NCI-H524 treated with DMSO at 0.1 percent for 48 hours (cell line): ENCODE measurements around the gene AOPEP.
"Not testable (repeated sequence)": the region's sequence is repeated elsewhere in the genome, so short reads cannot be mapped to it uniquely, and the experiment has no call there.

Experiments used
- DNase-seq: peaks from one replicate; lab custom pipeline; 2025; lab: John Stamatoyannopoulos, UW

The AOPEP gene

DNA sequence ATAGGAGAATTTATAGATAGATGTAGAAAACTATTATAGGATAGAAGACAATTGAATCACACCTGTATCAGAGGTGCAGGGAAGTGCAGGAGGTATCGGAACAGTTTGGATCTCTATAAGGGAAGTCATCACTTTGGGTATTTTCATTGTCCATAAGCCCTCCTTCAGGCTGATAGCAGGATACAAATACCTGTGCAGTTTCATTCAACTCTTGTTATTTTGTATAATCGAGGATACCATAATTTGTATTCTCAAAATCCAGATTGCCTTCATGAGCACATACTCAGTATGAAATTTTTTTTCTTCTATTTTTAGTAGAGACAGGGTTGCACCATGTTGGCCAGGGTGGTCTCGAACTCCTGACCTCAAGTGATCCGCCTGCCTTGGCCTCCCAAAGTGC, 289.1 kb downstream of the AOPEP start:
- no peak for DNase-seq

DNA sequence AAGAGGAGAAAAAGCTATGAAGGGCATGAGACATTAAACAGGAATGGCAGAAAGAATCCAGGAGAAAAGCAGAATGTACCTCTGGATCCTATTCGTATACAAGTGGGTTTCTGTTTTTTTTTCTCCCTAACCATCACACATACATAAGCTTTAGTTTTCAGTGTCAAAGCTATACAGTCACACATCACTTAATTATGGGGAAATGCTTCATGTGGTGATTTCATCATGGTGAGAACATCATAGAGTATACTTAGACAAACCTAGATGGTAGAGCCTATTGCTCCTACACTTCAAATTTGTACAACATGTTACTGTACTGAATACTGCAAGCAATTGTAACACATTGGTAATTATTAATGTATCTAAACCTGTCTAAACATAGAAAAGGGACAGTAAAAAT, 290.6 kb downstream of the AOPEP start:
- no peak for DNase-seq

DNA sequence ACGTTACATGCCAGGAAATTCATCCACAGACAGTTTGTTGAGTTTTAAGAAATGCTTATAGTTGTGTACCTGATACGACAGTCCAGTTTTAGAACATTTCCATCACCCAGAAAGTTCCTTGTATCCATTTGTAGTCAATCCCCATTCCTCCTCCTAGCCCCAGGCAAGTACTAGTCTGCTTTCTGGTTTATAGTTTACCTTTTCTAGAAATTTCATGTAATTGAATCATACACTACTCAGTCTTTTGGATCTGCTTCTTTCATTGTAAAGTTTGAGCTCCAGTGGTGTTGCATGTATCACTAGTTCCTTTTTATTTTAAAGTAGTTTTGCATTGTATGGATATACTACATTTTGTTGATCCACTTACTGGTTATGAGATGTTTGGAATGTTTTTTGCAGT, 291.2 kb downstream of the AOPEP start:
- no peak for DNase-seq

DNA sequence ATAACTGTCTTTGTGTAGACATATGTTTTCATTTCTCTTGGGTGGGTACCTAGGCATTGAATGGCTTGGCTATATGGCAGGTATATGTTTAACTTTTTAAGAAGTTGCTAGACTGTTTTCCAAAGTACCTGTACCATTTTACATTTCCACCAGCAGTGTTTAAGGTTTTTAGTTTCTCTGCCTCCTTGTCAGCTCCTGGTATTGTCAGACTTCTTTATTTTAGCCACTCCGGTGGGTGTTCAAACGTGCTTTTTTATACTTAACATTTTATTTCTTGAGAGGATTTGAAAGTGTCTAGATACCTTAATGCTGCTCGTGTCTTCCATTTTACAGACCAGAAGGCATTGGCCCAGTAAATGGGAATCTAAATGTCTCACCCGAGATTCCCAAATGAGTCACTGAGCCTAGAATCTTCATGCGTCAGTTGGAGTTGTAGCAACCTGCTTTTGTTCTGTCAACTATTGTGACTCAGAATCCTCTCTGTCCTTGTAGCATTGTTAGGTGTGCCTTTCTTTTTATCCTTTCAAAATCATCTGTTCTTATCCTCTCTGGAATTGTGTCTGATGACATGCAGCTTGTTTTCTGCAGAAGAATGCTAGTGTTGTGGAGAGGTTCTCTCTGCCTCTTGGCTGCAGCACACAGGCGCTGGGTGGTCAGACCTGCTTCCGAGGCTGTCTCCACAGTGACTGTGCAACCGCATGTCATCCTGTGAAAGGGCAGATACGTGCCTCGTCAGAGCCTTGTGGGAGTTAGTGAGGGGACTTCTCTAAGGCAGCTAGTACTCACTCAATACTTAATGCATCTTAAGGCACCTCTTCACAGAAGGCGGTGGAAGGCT, 291.8 kb downstream of the AOPEP start:
- DNase-seq: no peak

DNA sequence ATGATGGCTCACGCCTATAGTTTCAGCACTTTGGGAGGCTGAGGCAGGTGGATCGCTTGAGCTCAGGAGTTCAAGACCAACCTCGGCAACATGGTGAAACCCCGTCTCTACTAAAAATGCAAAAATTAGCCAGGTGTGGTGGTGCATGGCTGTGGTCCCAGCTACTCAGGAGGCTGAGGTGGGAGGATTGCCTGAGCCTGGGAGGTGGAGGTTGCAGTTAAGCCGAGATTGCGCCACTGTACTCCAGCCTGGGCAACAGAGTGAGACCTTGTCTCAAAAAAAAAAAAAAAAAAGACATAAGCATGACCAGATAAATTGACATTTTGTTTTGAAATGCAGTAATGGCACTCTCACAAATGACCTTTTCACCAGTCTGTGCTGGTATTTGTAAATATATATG, 294.1 kb downstream of the AOPEP start:
- DNase-seq: not testable (repeated sequence)

DNA sequence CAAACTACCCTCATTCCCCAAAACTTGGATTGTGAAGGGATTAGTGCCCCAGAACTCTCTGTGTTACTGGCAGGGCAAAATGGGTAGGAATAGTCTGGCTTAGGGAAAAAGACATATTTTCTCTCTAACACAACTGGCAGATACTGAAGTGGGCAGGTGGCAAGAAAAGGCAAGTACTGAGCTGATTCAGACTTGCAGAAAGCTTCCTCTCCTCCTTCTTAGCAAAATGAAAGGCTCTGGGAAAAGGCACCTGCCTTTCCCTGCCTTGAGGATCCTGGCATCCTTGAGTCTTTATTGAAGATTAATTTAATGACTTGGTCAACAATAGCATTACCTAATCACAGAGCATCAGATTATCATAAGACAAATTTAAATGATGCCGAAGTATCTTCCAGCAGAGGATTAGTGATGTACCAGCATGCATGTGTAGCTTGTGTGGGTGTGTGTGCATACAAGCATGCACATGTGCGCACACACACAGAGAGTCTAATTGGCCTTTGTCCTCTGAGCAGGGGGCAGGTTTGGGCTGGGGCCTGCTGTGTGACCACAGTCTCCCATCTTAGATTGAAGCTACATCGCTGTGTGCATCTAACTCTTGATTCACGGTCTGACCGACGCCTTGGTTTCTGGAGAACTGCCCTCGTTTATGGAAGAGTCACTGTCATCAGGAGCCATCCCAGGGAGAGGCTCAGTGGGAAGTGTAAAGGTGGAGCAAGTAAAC, 294.8 kb downstream of the AOPEP start:
- DNase-seq: no peak

DNA sequence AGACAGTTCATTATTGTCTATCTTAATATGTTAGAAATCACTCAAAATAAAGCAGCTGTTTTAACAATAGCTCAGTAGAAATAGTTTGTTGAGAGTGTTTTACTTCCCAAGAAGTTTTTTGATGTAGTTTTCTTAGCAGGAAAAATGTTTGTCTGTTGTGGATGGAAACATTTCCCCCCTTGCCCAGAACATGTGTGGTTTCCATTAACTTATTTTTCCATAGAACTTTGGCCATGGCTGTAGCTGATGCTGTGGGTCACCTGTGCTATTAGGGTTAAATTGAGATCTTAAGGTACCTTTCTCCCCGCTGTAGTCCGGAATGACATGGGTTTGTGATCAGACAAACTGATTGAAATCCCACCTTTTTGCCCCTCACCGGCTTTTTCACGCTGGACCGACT, 296.2 kb downstream of the AOPEP start:
- DNase-seq: no peak

DNA sequence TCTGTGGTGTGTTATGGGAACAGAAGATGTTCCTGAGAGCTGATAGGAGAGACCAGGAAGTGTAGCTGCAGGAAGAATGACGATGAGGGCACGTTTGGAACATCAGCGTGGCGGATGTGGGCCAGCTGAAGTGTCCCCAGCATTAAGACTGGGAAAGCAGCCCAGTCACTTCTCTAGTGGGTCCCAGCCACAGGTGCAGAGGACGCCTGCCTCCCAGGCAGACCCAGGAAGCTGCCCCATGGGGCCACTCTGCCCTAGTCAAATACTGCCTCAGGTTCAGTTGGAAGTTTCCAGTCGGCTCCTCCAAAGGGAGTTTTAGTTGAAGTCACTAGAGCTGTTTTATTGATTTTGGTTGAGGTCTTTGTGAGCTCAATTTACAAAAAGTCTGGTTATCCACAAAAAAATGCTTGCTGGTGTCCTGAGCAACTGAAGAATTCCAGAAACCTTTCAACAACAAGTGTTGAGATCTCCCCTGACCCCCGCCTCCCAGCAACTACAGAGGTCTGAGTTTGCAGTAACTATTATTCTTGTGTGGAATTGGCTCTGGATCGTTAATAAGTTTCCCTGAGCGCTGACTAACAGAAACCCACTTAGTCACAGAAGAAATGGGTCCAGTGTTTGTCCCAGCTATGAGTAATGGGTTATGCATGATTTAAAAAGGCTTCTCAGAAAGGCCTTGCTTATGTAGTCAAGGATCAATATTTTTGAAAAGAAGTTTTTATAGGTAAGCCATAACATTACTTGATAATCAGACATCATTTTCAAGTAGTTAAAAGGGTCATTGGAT, 296.9 kb downstream of the AOPEP start:
- DNase-seq: no peak

DNA sequence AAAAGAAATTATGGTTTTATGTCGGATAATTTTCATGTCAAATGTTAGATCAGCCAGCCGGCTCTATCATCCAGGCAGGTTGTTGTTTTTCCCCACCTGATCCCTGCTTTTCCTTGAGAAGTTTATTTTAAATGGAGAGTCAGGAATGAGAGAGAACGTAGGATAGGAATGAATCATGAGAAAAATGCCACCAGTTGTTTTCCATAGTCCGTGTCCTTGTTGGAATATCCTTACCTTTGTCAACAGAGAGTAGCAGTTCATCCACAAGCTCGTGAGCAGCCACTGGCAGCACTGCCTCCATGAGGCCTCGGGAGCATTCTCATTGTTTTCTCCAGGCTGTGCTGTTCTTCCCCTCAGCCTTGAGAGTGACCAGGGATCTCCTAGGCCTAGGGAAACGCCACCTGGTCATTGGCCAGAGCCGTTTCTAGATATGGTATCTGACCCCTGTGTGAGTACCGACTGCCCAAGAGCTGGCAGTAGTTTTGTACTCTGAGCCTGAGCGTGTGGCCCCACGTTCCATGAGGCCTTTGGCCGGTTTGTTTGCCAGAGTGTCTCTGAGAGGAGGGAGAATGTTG, 297.7 kb downstream of the AOPEP start:
- no peak for DNase-seq

DNA sequence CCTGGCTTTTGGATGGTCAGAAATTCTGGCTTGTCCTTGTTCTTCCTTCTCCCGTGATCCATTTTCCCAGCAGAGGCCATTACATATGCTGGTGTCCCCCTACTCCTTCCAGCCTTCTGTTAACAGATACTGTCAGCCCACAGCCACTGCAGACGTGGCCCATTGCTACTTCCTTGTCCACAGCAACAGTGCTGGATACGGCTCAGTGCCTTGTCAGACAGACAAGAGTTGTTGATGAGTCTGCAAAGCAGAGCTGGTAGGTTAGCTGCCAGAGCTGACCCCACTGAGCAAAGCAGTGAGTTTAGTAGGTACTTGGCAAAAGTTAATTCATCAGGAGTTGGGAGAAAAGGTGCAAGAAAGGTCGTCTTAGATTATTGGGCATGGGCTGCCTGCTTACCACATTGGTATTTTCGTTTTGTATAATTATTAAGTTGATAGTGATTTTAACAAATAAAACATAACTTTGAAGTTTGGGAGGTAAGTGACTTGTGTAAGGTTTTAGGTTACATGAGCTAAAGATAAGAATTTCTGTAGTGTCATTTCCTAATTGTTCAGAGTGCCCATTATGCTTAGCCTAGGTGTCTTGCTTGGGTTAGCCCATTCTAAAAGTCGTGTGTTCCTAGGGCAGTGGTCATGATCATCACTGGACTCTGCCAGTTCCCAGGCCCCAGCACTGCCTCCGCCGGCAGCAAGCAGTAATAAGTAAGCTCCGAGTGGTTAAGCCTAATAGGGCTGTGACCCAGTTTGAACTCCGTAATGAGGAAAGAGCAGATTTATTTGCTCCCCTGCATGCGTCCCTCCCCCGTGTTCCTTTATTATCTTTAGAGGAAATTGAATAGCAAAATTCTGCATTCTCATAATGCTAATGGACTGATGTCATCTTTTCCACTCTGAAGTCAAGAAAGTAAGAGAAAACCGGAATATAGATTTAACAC, 299.0 kb downstream of the AOPEP start:
- DNase-seq: no peak

DNA sequence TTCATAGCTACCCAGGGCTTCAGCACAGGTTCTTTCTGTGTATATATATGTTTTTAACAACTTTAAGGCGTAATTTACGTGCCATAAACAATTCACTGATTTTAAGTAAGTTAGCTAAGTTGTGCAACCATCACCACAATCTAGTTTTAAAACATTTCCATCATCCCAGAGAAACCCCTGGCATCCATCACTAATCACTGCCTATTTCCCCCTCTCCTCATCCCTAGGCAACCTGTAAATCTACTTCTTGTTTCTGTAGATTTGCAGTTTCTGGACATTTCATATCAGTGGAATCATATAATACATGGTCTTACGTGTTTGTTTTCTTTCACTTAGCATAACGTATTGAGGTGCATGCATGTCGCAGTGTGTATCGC, 299.6 kb downstream of the AOPEP start:
- no peak for DNase-seq

DNA sequence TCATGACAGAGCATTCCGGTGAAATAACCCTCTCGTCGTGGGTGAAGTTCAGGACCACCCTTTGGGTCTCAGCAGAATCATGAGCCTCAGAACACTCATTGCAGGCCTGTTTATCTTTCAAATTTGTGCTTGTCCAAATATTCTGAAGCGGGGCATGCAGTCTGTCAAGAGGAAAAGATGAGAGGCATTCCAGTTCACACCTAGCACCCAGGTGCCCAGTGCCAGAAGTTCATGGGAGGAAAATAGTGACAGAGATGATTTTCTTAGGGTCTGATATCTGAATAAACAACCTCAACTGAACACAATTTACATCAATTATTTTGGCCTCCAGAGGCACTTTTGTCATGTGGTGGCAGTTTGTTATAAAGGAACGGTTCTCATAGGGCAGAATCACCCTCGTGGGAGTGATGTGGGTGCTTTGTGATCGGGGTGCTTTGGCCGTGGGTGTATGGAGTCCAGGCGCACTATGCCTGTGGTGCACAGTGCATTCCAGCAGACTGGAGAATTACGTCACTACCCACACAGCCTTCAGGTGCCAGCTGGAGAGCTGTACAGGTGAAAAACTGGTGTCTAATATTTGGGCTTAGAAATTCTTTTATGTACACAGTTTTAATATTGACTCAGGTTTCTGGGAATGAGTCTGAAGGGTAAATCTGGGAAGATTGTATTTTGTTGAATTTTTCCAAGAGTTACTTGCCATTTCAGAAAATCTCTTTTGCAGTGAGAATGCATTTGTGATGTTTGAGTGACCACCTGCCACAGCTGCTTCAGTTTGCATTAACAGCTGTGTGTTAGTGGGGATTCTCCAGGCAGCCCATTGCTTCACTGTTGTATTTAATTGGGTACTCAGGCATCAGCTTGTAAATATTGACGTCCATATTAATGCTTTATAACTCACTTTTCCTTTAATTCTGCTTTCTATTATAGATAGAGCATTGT, 301.7 kb downstream of the AOPEP start:
- no peak for DNase-seq

DNA sequence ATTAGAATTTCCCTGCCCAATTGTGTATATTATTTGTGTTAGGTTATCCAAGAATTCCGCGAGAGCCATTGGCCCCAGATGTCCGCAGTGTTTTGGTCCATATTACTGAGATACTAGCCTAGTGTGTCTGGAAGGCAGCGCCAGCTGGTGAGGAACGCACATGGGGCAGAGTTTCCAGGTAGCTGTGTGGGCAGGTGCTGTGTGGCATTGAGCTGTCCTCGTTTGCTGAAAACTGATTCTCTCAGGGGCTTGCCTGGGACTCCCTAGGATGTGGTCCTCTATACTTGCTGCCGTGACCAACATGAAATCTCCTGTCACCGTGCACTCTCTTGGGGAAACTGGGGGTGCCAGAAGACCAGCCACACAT, 302.3 kb downstream of the AOPEP start:
- DNase-seq: no peak

DNA sequence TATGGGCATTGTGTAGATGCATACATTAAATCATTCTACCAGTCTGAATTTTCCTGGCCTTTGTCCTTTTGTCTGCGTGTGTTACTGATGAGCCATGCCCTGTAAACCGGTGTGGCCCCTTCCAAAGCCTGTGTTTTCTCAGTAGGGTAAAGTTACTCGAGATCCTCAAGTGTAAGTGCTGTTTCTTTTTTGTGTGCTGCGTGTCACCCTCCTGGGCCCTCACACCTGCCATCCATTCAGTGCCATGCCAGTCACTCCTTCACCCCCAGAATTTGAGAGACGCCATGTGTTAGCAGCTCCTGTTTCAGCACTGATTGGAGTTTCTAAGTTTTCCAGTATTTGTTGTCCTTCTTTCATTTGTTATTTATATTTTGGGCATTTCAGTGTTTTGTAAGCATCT, 302.8 kb downstream of the AOPEP start:
- no peak for DNase-seq

DNA sequence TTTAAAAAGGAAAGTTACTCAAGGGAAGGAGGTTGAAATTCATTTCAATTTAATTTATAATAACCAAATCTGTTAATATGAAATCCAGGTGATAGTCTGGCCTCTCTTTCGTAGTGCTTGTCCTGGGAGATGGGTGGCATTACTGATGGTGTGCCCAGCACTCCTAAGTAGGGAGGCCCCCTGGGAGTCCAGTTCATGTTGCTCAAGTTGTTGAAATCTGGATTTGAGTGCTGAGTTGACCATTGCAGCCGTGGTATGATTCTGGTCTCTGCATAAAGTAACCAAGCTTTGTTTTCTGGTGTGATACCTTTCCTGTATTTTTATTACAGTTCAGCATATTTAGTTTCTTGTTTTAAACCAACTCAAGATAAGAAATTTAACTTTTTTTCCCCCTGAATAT, 303.2 kb downstream of the AOPEP start:
- no peak for DNase-seq

DNA sequence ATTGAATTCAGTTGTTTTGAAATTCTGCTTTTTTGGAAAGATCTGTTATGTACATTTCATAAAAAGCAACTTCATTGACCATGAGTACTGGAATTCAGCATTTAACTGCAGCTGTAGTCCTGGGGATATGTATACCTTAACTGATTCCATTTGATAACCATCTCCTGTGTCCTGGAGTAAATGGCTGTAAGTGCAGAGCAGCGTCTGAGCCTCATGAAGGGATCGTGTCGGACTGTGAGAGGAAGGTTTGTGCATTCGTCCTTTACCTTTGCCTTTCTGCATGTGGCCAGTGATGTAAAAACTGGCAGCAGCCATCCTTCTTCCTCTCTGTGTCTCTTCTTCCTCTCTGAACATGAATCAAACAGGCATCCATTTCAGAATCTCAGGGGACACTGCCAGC, 303.8 kb downstream of the AOPEP start:
- DNase-seq: no peak

DNA sequence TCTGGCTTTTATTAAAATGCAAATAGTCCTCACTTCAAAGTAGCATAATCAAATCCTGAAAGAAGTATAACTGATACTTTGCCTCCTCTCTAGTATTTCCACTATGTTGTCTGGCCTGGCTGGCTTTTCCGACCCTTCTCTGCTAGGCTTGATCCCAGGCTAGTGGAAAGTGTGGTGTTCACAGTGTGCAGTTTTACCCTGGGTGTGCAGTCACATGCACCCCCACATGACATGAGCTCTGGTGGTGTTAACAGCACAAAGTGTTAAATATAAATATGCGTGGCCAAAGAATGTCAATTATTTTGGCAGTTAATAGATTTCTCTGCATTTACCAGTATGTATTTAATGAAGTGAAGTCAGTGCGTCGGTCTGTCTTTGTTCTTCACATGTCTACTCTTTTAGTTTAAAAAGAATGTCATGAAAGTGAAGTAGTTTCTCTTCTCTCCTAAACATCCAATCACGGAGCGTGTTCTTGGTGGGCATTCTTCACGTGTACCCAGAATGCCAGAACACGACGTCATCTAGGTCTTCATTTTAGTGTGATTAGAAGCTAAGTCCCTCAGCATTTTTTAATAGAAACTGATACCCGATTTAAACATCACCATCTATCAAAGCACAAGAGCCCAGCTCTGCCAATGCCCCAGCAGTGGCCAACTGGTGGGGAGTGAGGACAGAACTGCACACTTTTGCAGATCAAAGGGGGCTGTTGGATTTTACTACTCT, 304.6 kb downstream of the AOPEP start:
- DNase-seq: no peak

DNA sequence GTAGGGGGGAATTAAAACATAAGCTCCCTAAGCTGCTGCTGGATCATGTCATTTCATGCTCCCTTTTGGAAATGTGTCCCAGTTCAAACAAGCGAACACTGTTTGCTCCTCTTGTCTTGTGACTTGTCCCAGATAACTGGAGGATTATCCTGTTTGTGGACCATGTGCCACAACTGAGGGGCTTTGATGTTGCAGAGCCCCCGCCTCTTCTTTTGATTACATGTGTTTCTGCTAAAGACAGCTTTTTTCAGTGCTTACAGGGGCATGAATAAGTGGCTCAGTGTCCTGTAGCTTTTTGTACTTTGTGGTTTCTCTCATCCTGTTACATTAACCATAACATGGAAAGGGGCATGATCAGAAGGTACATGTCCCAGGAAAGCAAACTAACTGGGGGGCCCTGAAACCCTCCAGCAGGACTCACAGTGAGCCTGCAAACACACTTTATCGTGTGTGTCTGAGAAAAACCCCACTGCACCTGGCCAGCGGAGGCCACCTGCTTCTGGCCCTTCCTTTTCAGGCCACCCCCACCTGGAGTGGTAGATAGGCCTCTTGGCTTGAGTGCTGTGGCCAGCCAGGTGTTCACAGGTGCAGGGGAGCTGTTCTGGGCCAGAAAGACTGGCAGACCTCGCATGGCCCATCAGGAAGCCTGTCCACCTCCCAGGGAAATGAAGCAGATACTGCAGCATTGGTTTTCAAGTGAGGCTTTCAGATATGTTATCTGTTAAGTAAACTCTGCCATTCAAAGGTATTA, 305.4 kb downstream of the AOPEP start:
- DNase-seq: no peak
